Measurements from ENCODE around the gene GOSR2. TPM values are rescaled to one million over a fixed set of nuclear protein-coding genes. Genes with fewer than 3 reads are reported as not detected.

The GOSR2 gene
- total and polyA plus RNA-seq, 2 of the 13 experiments (the other 11 are each of a cell fraction or from before 2014, with no cell fraction given) = 61.5 to 63.9 TPM

DNA sequence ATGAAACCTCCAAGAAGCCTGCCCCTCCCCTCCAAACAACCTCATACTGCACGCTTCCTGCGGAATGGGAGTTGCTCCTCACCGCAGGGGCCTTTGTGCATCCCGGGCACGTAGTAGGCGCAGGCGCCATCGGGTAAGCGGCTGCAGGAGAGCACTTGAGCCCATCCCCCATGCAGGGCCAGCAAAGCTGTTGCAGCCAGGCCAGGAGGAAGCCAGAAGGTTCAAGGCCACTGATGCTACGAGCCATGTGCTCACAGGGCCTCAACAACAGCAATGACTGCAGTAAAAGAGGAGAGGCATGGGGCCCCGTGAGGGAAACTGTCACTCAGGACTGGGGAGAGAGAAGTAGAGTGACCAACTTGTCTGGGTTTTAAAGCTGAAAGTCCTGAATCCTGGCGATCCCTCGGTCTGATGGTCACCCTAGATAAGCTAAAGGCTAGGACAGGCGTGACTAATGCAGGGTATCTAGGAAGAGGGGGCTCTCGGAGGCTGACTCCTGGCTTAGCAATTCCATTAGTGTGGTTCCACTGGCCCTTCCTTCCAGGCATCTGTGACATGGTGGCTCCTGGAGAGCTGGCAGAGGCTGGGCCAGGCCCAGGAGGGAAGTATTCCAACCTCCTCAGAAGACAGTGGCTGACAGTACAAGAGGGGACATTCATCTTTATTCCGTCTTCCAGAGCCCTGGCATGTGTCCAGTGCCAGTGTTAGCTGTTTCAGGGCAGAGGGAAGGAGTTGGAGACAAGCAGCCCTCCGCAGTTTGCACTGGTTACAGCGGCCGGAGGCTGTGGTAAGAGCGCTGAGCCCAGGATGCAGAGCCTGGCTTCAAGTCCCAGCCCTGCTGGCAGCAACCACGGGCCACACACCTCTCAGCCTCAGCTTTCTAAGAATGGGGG lies 20.8 kb downstream of the GOSR2 start (continued):
- TF ChIP-seq ZNF678 (CRISPR knock-in tag; IDR thresholded peaks at IDR 0.05) (peak; percentile 85; the same call in 1 of the 2 replicates), ZNF121 (CRISPR knock-in tag; IDR thresholded peaks at IDR 0.05) (peak; percentile 81), ZNF772 (CRISPR knock-in tag; IDR thresholded peaks at IDR 0.05) (peak; percentile 71; the same call in 1 of the 2 replicates), SALL1 (CRISPR knock-in tag; IDR thresholded peaks at IDR 0.05) (peak; percentile 98), HOXA9 (CRISPR knock-in tag; IDR thresholded peaks at IDR 0.05; ENCODE audit: borderline replicate concordance) (peak; percentile 95), MEIS2 (CRISPR knock-in tag; IDR thresholded peaks at IDR 0.05) (peak; percentile 99), ISL2 (CRISPR knock-in tag; IDR thresholded peaks at IDR 0.05) (peak; percentile 88), SNAI1 (CRISPR knock-in tag; IDR thresholded peaks at IDR 0.05; ENCODE audit: borderline replicate concordance) (no peak), YEATS4 (CRISPR knock-in tag; IDR thresholded peaks at IDR 0.05; ENCODE audit: borderline replicate concordance) (peak; percentile 96), ZNF205 (CRISPR knock-in tag; IDR thresholded peaks at IDR 0.05) (peak; percentile 96), ZMYM2 (CRISPR knock-in tag; IDR thresholded peaks at IDR 0.05) (peak; percentile 94), MED13 (CRISPR knock-in tag; IDR thresholded peaks at IDR 0.05) (no peak; the same call in 1 of the 2 replicates), ZNF235 (CRISPR knock-in tag; IDR thresholded peaks at IDR 0.05; ENCODE audit: borderline replicate concordance) (no peak), ZSCAN29 (CRISPR knock-in tag; conservative IDR thresholded peaks at IDR 0.05) (no peak; the same call in 1 of the 2 replicates), FOXO1 (CRISPR knock-in tag; IDR thresholded peaks at IDR 0.05) (peak; percentile 98), ZNF33A (CRISPR knock-in tag; IDR thresholded peaks at IDR 0.05; ENCODE audit: borderline replicate concordance) (no peak), NONO (IDR thresholded peaks at IDR 0.05) (no peak), NONO (CRISPR knock-in tag; conservative IDR thresholded peaks at IDR 0.05) (peak; percentile 99), CBX5 (CRISPR knock-in tag; IDR thresholded peaks at IDR 0.05; ENCODE audit: borderline replicate concordance) (peak; percentile 93; the same call in 1 of the 2 replicates), NFRKB (IDR thresholded peaks at IDR 0.05) (no peak), DR1 (CRISPR knock-in tag; IDR thresholded peaks at IDR 0.05) (no peak), ZNF484 (CRISPR knock-in tag; IDR thresholded peaks at IDR 0.05; ENCODE audit: borderline replicate concordance, low read depth) (no peak; the same call in 1 of the 2 replicates)
- TF ChIP-seq, protein P1, sequence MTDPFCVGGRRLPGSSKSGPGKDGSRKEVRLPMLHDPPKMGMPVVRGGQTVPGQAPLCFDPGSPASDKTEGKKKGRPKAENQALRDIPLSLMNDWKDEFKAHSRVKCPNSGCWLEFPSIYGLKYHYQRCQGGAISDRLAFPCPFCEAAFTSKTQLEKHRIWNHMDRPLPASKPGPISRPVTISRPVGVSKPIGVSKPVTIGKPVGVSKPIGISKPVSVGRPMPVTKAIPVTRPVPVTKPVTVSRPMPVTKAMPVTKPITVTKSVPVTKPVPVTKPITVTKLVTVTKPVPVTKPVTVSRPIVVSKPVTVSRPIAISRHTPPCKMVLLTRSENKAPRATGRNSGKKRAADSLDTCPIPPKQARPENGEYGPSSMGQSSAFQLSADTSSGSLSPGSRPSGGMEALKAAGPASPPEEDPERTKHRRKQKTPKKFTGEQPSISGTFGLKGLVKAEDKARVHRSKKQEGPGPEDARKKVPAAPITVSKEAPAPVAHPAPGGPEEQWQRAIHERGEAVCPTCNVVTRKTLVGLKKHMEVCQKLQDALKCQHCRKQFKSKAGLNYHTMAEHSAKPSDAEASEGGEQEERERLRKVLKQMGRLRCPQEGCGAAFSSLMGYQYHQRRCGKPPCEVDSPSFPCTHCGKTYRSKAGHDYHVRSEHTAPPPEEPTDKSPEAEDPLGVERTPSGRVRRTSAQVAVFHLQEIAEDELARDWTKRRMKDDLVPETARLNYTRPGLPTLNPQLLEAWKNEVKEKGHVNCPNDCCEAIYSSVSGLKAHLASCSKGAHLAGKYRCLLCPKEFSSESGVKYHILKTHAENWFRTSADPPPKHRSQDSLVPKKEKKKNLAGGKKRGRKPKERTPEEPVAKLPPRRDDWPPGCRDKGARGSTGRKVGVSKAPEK (CRISPR knock-in tag; IDR thresholded peaks at IDR 0.05; ENCODE audit: borderline replicate concordance) = peak; percentile 85
- TF ChIP-seq, protein P2, sequence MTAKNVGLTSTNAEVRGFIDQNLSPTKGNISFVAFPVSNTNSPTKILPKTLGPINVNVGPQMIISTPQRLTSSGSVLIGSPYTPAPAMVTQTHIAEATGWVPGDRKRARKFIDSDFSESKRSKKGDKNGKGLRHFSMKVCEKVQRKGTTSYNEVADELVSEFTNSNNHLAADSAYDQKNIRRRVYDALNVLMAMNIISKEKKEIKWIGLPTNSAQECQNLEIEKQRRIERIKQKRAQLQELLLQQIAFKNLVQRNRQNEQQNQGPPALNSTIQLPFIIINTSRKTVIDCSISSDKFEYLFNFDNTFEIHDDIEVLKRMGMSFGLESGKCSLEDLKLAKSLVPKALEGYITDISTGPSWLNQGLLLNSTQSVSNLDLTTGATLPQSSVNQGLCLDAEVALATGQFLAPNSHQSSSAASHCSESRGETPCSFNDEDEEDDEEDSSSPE (CRISPR knock-in tag; IDR thresholded peaks at IDR 0.05) = peak; percentile 90
- TF ChIP-seq, protein P3, sequence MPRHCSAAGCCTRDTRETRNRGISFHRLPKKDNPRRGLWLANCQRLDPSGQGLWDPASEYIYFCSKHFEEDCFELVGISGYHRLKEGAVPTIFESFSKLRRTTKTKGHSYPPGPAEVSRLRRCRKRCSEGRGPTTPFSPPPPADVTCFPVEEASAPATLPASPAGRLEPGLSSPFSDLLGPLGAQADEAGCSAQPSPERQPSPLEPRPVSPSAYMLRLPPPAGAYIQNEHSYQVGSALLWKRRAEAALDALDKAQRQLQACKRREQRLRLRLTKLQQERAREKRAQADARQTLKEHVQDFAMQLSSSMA (CRISPR knock-in tag; IDR thresholded peaks at IDR 0.05) = peak; percentile 83

Data from HepG2 (cell line).